GOT3 (cell line): ENCODE measurements around the gene SPATA31A6.
"Not testable (repeated sequence)": the region's sequence is repeated elsewhere in the genome, so short reads cannot be mapped to it uniquely, and the experiment has no call there.

ENCODE experiments used
- DNase-seq: peaks from one replicate; lab custom pipeline; 2025; ENCODE audit warnings: mixed read lengths; lab: John Stamatoyannopoulos, UW

Gene SPATA31A6

DNA sequence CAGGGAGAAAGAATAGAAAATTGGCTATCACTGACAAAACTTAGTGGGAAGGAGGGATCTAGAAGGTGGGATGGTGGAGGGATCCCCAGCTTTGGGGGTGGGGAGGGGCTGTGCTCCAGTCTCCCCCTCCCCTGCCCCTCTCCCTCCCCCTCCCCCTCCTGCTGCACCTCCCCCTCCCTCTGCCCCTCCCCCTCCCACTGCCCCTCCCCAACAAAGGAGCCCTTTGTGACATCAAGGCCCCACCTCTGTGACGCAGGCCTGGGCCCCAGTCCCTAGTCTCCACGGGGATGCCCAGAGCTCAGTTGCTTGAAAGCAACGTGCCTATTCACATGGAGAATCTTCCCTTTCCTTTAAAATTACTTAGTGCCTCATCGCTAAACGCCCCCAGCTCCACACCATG lies at the start of gene SPATA31A6:
TSS of gene SPATA31A6 (plus strand) at position 301 of the 400 bp plus-strand sequence. CDS start at position 330, 29 bp downstream.
- DNase-seq: not testable (repeated sequence)

DNA sequence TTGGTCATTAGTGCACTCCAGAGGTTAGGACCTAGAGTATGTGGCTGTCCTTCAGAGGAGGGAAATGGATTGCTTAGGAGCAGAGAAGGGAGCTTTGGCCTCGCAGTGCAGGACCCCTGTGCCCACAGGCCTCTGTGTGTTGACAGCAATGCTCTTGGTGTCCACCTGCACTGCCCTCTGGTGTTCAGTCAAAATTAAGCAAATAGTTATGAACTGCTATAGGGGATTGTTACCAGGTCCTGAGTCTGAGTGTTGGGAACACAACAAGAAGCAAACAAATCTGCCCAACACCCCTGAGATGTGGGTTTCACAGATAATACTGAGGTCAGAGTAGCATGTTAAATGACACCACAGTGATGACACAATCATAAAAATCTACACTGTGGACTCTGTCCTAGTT lies 23.2 kb upstream of the SPATA31A6 start:
- not testable (repeated sequence) for DNase-seq

DNA sequence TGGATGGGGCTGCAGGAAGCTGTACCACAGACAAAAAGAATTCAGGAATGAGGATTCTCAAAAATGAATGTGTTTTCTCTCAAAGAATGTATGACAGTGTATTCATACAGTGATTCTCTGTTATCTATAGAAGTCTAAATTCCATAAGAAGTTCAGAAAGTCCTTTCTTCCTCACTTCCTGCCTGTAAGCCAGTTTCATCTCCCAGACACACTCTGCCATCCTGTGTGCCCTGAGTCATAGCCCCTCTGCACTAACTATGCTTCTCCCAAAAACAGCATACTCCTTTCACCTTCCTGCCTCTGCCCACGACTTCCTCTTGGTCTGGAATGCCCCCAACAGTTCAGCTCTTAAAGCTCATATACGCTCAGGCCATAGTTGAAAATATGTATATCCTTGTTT lies 36.4 kb downstream of the SPATA31A6 start:
- DNase-seq: not testable (repeated sequence)

DNA sequence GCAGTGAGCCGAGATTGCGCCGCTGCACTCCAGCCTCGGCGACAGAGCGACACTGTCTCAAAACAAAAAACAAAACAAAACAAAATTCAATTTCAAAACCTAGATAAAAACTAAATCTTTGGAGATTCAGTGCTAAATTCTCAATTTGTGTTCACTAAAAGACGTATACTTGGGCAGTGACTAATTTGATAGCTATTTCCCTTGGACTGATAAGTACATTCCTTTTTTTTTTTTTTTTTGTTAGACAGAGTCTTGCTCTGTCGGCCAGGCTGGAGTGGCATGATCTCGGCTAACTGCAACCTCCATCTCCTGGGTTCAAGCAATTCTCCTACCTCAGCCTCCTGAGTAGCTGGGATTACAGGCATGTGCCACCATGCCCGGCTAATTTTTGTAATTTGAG lies 39.8 kb downstream of the SPATA31A6 start:
- not testable (repeated sequence) for DNase-seq

DNA sequence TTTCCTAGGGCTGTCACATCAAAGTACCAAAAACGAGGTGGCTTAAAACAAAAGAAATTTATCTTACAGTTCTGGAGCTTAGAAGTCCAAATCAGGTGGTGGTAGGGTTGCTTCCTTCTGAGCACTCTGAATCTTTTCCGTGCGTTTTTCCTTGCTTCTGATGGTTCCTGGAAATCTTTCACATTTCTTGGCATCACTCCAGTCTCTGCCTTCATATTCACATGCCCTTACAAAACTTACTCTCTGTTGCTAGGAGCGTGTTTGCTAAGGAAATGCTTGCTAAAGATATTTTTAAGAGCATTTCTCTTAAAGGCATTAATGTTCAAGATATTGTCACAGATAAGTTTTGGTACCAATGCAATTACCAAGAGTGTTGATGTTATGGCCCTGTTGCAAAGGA lies 49.6 kb downstream of the SPATA31A6 start:
- not testable (repeated sequence) for DNase-seq

DNA sequence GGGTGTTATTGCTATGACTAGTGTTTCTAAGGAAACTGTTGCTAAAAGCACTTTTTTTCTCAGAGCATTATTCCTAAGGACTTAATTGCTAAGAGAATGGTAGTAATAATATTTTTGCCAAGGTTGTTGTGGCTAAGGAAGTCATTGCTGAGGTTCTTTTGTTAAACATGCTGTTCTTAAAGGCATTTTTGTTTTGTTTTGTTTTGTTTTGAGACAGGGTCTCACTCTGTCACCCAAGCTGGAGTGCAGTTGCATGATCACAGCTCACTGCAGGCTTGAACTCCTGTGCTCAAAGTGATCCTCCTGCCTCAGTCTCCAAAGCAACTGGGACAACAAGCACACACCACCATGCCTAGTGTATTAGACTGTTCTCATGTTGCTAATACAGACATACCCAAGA lies 51.2 kb downstream of the SPATA31A6 start:
- DNase-seq: not testable (repeated sequence)

DNA sequence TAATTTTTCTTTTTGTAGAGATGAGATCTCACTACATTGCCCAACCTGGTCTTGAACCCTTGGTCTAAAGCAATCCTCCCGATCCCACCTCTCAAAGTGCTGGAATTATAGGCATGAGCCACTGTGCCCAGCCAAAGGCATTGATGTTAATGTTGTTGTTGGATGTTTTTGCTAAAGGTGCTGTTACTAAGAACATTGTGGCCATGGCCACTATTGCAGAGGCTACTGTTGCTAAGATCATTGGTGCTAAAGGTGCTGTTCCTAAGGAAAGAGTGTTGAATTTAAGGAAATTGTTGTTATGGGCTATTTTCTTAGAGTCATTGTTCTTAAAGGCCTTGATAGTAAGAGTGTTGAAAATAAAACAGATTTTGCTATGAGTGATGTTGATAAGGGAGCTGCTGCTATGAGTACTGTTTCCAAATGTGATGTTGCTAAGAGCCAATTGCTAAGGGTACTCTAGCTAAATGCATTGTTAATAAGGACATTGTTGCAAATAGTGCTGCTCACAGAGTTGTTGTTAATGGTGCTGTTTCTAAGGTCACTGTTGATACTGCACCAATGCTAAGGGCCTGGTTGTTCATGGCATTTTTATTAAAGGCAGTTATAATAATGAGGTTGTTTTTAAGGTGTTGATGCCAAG lies 52.0 kb downstream of the SPATA31A6 start:
- DNase-seq: not testable (repeated sequence)

DNA sequence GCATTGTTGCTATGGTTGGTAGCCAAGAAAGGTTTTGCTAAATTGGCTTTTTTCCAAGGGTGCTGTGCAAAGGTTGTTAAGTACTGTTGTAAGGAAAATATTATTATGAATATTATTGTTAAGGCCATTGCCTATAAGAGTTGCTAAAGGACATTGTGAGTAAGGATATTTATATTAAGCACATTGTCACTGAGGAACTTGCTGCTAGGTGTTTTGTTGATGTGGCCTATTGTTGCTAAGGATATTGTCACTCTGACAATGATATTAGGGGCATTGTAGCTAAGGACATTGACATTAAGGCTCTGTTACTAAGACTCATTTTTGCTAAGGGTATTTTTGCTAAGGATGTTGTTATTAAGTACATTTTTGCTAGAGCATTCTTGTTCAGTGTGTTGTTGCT lies 52.6 kb downstream of the SPATA31A6 start:
- DNase-seq: not testable (repeated sequence)

DNA sequence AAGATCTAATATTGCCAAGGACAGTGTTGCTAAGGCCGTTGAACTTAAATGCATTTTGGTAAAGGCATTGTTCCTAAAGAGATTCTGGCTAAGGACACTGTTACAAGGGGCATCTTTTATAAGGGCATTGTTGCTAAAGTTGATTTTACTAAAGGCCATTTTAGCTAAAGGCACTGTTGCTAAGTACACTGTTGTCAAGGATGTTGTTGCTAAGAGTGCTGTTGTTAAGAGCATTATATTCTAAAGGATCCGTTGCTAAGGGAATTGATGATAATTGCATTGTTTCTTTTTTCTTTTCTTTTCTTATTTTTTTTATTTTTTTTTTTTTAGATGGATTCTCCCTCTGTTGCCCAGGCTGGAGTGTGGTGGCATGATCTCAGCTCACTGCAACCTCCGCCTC lies 53.9 kb downstream of the SPATA31A6 start:
- DNase-seq: not testable (repeated sequence)

DNA sequence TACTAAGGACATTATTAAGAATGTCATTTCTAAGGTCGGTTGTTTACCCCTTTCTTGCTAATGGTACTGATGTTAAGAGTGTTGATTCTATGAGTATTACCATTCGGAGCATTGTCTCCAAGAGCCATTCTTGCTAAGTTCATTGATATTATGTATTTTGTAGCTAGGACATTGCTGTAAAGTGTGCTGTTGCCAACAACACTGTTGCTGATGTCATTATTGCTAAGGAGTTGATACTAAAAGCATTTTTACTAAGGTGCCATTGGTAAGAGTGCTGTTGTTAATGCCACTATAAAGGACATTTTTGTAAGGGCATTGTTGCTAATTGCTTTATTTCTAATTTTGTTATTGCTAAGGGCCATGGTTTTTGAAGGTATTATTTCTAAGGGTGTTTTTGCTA lies 55.4 kb downstream of the SPATA31A6 start:
- not testable (repeated sequence) for DNase-seq
